ENCODE data around the gene DNAJC30.

The DNAJC30 gene

GRCh38 chr7:73646785-73647724, 36.2 kb downstream of the DNAJC30 start:
- no peak for DNase-seq

GRCh38 chr7:73645643-73646174, 37.5 kb downstream of the DNAJC30 start:
- DNase-seq = peak; percentile 12

GRCh38 chr7:73644688-73645286, 38.5 kb downstream of the DNAJC30 start:
- no peak for DNase-seq

GRCh38 chr7:73642834-73643233, 40.4 kb downstream of the DNAJC30 start:
- DNase-seq = no peak

GRCh38 chr7:73638911-73639310, 44.3 kb downstream of the DNAJC30 start:
- peak; percentile 61 for DNase-seq

- no peak for DNase-seq
Measured at GRCh38 chr7:73635428-73636200, 47.6 kb downstream of the DNAJC30 start.

- DNase-seq = no peak
Measured at GRCh38 chr7:73633844-73634243, 49.4 kb downstream of the DNAJC30 start.

GRCh38 chr7:73633323-73633722, 49.9 kb downstream of the DNAJC30 start:
- no peak for DNase-seq

GRCh38 chr7:73631558-73631957, 51.7 kb downstream of the DNAJC30 start:
- no peak for DNase-seq

All from GDM1 (cell line).